Bronchial epithelial cell (primary cell): ENCODE results near the gene TMEM132C. TPM values are rescaled to one million over a fixed set of nuclear protein-coding genes. Genes with fewer than 3 reads are reported as not detected.
"Not testable (repeated sequence)": the region's sequence is repeated elsewhere in the genome, so short reads cannot be mapped to it uniquely, and the experiment has no call there.

ENCODE experiments used
- DNase-seq: peaks from one replicate; pipeline ENCODE4 v3.0.0-alpha.2; 2010; ENCODE audit warnings: low read depth
- FAIRE-seq: peaks from 2 replicates; lab custom pipeline; 2011; peaks lifted over from hg19 to GRCh38; lab: Jason Lieb, UNC
- H3K27me3 ChIP-seq: 2 replicates; pipeline ENCODE4 v1.5.1; 2011; ENCODE audit warnings: low read length; ENCODE audit not compliant: control insufficient read depth, insufficient read depth
- H3K36me3 ChIP-seq: 2 replicates; pipeline ENCODE4 v1.5.1; 2011; ENCODE audit warnings: low read length; ENCODE audit not compliant: control insufficient read depth, insufficient read depth
- H3K4me3 ChIP-seq: 2 replicates; pipeline ENCODE4 v1.5.1; 2011; ENCODE audit warnings: mild to moderate bottlenecking, low read depth, low read length, control low read depth
- total RNA-seq: library from RNA; depleted of rRNA; stranded (reverse); fragments of >200 nt; gene quantifications from 2 replicates; pipeline ENCODE4 v1.2.1, GENCODE V29; 2014
- TF ChIP-seq, protein P1 (sequence below): IDR thresholded peaks from 2 replicates; pipeline ENCODE4 v1.5.1; 2011; ENCODE audit warnings: mild to moderate bottlenecking, moderate library complexity, low read length, control low read depth, inconsistent platforms; ENCODE audit not compliant: insufficient read depth, severe bottlenecking

Gene TMEM132C
- total RNA-seq, 1 donor from 2014 or later: not detected

DNA sequence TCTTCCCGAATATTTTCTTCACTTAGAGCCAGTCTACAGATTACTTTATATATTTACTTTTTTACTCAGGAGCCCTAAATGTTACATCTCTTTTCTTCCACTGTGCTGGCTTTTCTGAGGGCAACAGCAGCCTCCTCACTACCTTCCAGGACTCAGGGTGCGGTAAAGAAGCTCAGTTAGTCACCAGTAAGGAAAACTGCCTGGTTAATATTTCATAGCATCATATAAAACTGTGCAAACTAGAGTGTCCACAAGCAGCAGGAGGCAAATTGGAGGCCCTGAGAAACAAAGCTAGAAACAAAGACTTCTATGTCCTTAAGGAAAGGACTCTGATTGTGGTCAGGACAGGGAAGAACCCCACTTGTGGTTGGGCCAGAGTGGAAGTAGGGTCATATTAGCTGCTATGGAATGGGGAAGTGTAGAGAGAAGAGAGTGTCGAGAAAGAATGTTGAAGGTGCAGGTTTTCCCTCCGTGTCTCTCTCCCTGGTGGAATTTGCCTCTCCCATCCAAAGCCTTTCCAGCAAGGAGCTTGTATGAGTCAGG, 336.7 kb downstream of the TMEM132C start:
- TF ChIP-seq, protein P1, sequence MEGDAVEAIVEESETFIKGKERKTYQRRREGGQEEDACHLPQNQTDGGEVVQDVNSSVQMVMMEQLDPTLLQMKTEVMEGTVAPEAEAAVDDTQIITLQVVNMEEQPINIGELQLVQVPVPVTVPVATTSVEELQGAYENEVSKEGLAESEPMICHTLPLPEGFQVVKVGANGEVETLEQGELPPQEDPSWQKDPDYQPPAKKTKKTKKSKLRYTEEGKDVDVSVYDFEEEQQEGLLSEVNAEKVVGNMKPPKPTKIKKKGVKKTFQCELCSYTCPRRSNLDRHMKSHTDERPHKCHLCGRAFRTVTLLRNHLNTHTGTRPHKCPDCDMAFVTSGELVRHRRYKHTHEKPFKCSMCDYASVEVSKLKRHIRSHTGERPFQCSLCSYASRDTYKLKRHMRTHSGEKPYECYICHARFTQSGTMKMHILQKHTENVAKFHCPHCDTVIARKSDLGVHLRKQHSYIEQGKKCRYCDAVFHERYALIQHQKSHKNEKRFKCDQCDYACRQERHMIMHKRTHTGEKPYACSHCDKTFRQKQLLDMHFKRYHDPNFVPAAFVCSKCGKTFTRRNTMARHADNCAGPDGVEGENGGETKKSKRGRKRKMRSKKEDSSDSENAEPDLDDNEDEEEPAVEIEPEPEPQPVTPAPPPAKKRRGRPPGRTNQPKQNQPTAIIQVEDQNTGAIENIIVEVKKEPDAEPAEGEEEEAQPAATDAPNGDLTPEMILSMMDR: no peak
- no peaks in the 10 kb centered on the region for H3K27me3 ChIP-seq
- DNase-seq (no peak), FAIRE-seq (no peak)
- H3K4me3 ChIP-seq: no peak overlapping the region
- no peaks in the 10 kb centered on the region for H3K36me3 ChIP-seq

DNA sequence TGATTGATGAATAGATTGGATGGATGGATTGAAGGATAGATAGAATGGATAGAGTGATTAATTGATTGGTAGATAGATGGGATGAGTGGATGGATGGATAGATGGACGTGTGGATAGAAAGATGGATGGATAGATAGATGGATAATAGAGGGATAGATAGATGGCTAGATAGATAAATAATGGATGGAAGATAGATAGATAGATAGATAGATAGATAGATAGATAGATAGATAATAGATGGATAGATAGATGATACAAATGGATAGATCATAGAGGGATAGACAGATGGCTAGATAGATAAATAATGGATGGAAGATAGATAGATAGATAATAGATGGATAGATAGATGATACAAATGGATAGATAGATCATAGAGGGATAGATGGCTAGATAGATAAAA, 337.2 kb downstream of the TMEM132C start:
- not testable (repeated sequence) for H3K4me3 ChIP-seq, FAIRE-seq

DNA sequence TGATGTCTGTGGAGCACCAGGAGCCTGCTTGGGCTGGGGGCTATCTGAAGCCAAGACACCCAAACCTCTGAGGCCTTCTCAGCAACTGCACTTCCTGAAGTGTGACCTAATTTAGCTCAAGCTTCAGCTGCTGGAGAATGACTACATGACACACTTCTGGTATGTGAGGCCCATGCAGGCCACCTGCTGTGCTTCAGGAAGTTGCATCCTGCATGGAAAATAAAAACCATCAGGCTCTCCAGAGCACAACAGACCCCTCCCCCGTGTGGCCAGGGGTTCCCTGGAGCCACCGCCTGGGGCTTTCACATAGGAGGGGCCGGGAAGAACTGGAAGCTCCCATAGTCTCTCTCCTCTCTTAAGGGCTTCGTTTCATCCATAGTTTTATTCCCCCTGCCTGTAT, 339.1 kb downstream of the TMEM132C start:
- Histone ChIP-seq H3K4me3 (no peak overlapping the region), H3K36me3 (no peaks in the 10 kb centered on the region), H3K27me3 (no peaks in the 10 kb centered on the region)
- DNase-seq (no peak), FAIRE-seq (no peak)
- TF ChIP-seq, protein P1: no peak

More for the DNA sequence above, 337.2 kb downstream of the TMEM132C start:
- H3K36me3 ChIP-seq, DNase-seq, H3K27me3 ChIP-seq: not testable (repeated sequence)

DNA sequence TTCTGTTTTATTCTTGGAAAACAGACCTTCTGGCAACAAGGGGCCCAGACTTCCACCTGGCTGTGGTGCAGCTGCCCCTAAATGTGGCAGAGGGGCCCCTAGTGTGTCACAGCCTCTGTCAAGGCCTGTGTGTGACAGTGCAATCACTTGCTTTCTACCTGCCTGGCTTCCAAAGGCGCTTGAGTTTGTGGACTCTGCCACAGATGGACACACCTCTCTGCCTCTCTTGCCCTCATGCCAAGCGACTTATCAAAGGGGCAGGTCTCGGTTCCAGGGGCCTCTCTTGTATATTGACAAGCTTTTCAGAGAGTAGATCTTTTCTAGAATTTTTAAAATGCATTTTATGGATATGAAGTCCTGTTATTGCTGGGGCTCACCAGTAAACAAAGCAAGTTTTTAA, 339.6 kb downstream of the TMEM132C start:
- H3K4me3 ChIP-seq: no peak overlapping the region
- DNase-seq: no peak
- no peaks in the 10 kb centered on the region for H3K36me3 ChIP-seq
- no peak for FAIRE-seq
- TF ChIP-seq, protein P1: no peak
- no peaks in the 10 kb centered on the region for H3K27me3 ChIP-seq

DNA sequence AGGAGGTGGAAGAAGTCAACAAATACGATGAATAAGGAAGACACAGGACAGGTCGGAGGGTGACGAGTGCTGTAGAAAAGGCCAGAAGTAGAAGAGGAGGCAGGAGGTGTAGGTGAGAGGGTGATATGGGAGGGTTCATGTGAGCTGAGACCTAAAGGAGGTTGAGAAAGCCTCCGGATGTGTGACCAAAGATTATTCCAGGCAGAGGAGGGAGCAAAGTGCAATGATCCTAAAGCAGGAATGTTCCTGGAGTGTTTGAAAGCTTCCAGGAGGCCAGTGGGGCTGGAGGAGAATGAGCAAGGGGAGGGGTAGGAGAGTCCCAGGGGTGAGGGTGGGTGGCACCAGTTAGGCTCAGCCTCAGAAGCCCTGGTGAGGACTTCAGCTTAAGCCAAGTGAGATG, 340.0 kb downstream of the TMEM132C start:
- TF ChIP-seq, protein P1: no peak
- no peaks in the 10 kb centered on the region for H3K27me3 ChIP-seq
- H3K36me3 ChIP-seq: no peaks in the 10 kb centered on the region
- H3K4me3 ChIP-seq: no peak overlapping the region
- FAIRE-seq (no peak), DNase-seq (no peak)

DNA sequence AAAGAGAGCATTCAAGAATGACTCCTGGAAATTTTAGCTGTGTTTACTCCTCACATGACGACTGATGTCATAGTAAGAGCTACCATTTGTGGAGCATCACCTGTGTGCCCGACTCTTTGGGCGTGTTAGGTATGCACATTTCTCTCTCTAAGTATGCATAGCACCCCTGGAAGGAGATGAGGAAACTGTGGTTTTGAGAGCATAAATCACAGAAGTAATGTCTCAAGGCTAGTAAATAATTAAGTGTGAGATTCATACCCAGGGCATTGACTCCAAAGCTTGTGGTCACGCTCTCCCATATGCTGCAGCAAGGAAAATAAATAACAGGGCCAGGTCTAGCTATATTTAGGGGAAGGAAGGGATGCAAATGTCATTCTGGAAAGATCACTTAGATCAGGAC, 340.7 kb downstream of the TMEM132C start:
- TF ChIP-seq, protein P1: no peak
- no peak for DNase-seq
- no peak overlapping the region for H3K4me3 ChIP-seq
- FAIRE-seq: no peak
- no peaks in the 10 kb centered on the region for H3K36me3 ChIP-seq
- H3K27me3 ChIP-seq: no peaks in the 10 kb centered on the region
